Measurements from ENCODE around the gene ST3GAL4. TPM values are rescaled to one million over a fixed set of nuclear protein-coding genes. Genes with fewer than 3 reads are reported as not detected.

Gene ST3GAL4
- total and polyA plus RNA-seq, 3 donors from 2014 or later: 102 to 221 (median 212) TPM

- H3K27ac ChIP-seq: peak overlapping the region; percentile 87
- peak overlapping the region in 1 of 2 donors; percentile 79 for H3K4me3 ChIP-seq
- peaks cover 69% of the 10 kb centered on the region for H3K4me1 ChIP-seq
- no peak for DNase-seq
- H3K27me3 ChIP-seq: no peaks in the 10 kb centered on the region
- TF ChIP-seq POLR2A (IDR thresholded peaks at IDR 0.05) (no peak), CTCF (IDR thresholded peaks at IDR 0.05) (no peak)
- intact Hi-C loops (cut with DNase I; ENCODE audit: low total_unique reads): no loop called here
- H3K9me3 ChIP-seq: no peaks in the 10 kb centered on the region
- no peaks in the 10 kb centered on the region for H3K36me3 ChIP-seq (ENCODE audit: low read depth, missing control alignments)
- 42 to 60% methylated on average over 14 to 18 of the region's 18 CpGs for WGBS, 2 donors
These were observed 2.7 kb downstream of the ST3GAL4 start for GRCh38 chr11:126357969-126358762.

- H3K9me3 ChIP-seq: no peaks in the 10 kb centered on the region
- peak overlapping the region; percentile 87 for H3K27ac ChIP-seq
- H3K4me3 ChIP-seq: peak overlapping the region in 1 of 2 donors; percentile 1
- peaks cover 71% of the 10 kb centered on the region for H3K4me1 ChIP-seq
- 21 to 67% methylated on average over 1 to 2 of the region's 2 CpGs for WGBS, 2 donors
- TF ChIP-seq POLR2A (IDR thresholded peaks at IDR 0.05) (no peak), CTCF (IDR thresholded peaks at IDR 0.05) (no peak)
- intact Hi-C loops (cut with DNase I; ENCODE audit: low total_unique reads): no loop called here
- H3K27me3 ChIP-seq: no peaks in the 10 kb centered on the region
- H3K36me3 ChIP-seq (ENCODE audit: low read depth, missing control alignments): no peaks in the 10 kb centered on the region
- no peak for DNase-seq
These were observed 3.3 kb downstream of the ST3GAL4 start for GRCh38 chr11:126358763-126359160.

- 29 to 55% methylated on average over 14 to 16 of the region's 16 CpGs for WGBS, 2 donors
- H3K4me1 ChIP-seq: peaks cover 72% of the 10 kb centered on the region
- H3K9me3 ChIP-seq: no peaks in the 10 kb centered on the region
- peak overlapping the region; percentile 80 to 87 for H3K27ac ChIP-seq
- peak in 1 of 3 experiments; percentile 34 for TF ChIP-seq CTCF (IDR thresholded peaks at IDR 0.05)
- TF ChIP-seq POLR2A (IDR thresholded peaks at IDR 0.05): no peak
- H3K27me3 ChIP-seq: no peaks in the 10 kb centered on the region
- no peaks in the 10 kb centered on the region for H3K36me3 ChIP-seq (ENCODE audit: low read depth, missing control alignments)
- no peak overlapping the region for H3K4me3 ChIP-seq
- intact Hi-C loops (cut with DNase I; ENCODE audit: low total_unique reads): no loop called here
- DNase-seq: peak; percentile 93
These were observed 4.1 kb downstream of the ST3GAL4 start for GRCh38 chr11:126359431-126360048.

GRCh38 chr11:126360049-126360446 lies 4.6 kb downstream of the ST3GAL4 start:
- TF ChIP-seq POLR2A (IDR thresholded peaks at IDR 0.05) (no peak), CTCF (IDR thresholded peaks at IDR 0.05) (no peak)
- peak overlapping the region; percentile 80 to 87 for H3K27ac ChIP-seq
- no peaks in the 10 kb centered on the region for H3K36me3 ChIP-seq (ENCODE audit: low read depth, missing control alignments)
- no peaks in the 10 kb centered on the region for H3K9me3 ChIP-seq
- no peak overlapping the region for H3K4me3 ChIP-seq
- H3K4me1 ChIP-seq: peaks cover 69% of the 10 kb centered on the region
- H3K27me3 ChIP-seq: no peaks in the 10 kb centered on the region
- no peak for DNase-seq
- WGBS, 2 donors: 43 to 63% methylated on average over 6 to 8 of the region's 8 CpGs
- intact Hi-C loops (cut with DNase I; ENCODE audit: low total_unique reads): no loop called here

Measured in testis (tissue), 3 donors.